ENCODE data around the gene CWC27.
A peak's percentile ranks its signal among the peaks of the same experiment; 100 is the strongest.

DNA sequence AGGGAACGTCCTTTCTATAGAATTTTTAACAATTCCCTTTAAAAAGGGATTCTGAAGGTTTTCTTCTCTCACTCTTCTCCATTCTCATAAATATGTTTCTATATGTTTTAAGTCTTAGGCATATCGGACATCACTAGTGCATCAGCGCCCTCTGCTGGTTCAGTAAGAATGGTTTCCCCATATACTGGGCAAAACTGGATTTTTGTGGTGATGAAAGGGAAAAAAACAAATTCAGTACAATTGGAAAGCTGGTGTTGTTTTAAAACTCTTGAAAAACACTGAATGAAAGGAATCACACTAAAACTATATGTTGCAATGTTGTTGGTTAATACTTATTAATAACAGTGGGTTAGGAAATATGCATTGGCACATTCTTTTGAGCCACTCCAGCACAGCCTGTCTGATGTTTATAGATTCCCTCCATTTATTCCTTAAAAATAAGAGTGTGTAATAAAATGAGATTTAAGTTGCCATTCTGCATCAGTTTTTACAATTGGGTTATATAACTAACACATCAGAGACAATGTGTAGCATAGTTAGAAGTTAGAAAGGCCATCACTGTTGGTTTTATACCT is 15.8 kb downstream of the CWC27 start:
- TF ChIP-seq CTCF (IDR thresholded peaks at IDR 0.05): peak; percentile 65 to 80 (median 75)
- no peak for TF ChIP-seq POLR2A (IDR thresholded peaks at IDR 0.05)

Measured in gastroesophageal sphincter (tissue), 3 donors.